ENCODE measurements around the gene FAM228B. TPM values are rescaled to one million over a fixed set of nuclear protein-coding genes. Genes with fewer than 3 reads are reported as not detected.

The FAM228B gene
- total RNA-seq, 1 donor from 2014 or later = 3.2 TPM

- Histone ChIP-seq H3K4me3 (ENCODE audit: low read depth, low read length) (no peak overlapping the region), H3K27me3 (ENCODE audit: control insufficient read depth, insufficient read depth, low read length) (no peaks in the 10 kb centered on the region), H3K36me3 (ENCODE audit: control insufficient read depth, insufficient read depth, low read length) (no peaks in the 10 kb centered on the region)
- no peak for TF ChIP-seq CTCF (IDR thresholded peaks at IDR 0.05; ENCODE audit: insufficient read depth, low read length, severe bottlenecking)
- no peak for FAIRE-seq
- DNase-seq (ENCODE audit: low read depth) = no peak
These were observed 2.2 kb upstream of the FAM228B start for GRCh38 chr2:24121066-24121465.

- Histone ChIP-seq H3K36me3 (ENCODE audit: control insufficient read depth, insufficient read depth, low read length) (no peaks in the 10 kb centered on the region), H3K27me3 (ENCODE audit: control insufficient read depth, insufficient read depth, low read length) (no peaks in the 10 kb centered on the region), H3K4me3 (ENCODE audit: low read depth, low read length) (no peak overlapping the region)
- FAIRE-seq (no peak), DNase-seq (ENCODE audit: low read depth) (no peak)
- TF ChIP-seq CTCF (IDR thresholded peaks at IDR 0.05; ENCODE audit: insufficient read depth, low read length, severe bottlenecking) = no peak
These were observed 1.8 kb upstream of the FAM228B start for GRCh38 chr2:24121469-24121868.

GRCh38 chr2:24122366-24123194, 689 bp upstream of the FAM228B start:
- no peak for TF ChIP-seq CTCF (IDR thresholded peaks at IDR 0.05; ENCODE audit: insufficient read depth, low read length, severe bottlenecking)
- Histone ChIP-seq H3K27me3 (ENCODE audit: control insufficient read depth, insufficient read depth, low read length) (no peaks in the 10 kb centered on the region), H3K36me3 (ENCODE audit: control insufficient read depth, insufficient read depth, low read length) (no peaks in the 10 kb centered on the region), H3K4me3 (ENCODE audit: low read depth, low read length) (peak overlapping the region; percentile 74)
- DNase-seq (ENCODE audit: low read depth) (no peak), FAIRE-seq (no peak)

GRCh38 chr2:24123922-24124580, 782 bp downstream of the FAM228B start:
- FAIRE-seq (no peak), DNase-seq (ENCODE audit: low read depth) (peak; percentile 34)
- H3K36me3 ChIP-seq (ENCODE audit: control insufficient read depth, insufficient read depth, low read length) = no peaks in the 10 kb centered on the region
- no peaks in the 10 kb centered on the region for H3K27me3 ChIP-seq (ENCODE audit: control insufficient read depth, insufficient read depth, low read length)
- TF ChIP-seq CTCF (IDR thresholded peaks at IDR 0.05; ENCODE audit: insufficient read depth, low read length, severe bottlenecking) = no peak
- peak overlapping the region; percentile 74 for H3K4me3 ChIP-seq (ENCODE audit: low read depth, low read length)

GRCh38 chr2:24125956-24126355, 2.7 kb downstream of the FAM228B start:
- Histone ChIP-seq H3K4me3 (ENCODE audit: low read depth, low read length) (no peak overlapping the region), H3K27me3 (ENCODE audit: control insufficient read depth, insufficient read depth, low read length) (no peaks in the 10 kb centered on the region), H3K36me3 (ENCODE audit: control insufficient read depth, insufficient read depth, low read length) (no peaks in the 10 kb centered on the region)
- no peak for FAIRE-seq
- no peak for DNase-seq (ENCODE audit: low read depth)
- no peak for TF ChIP-seq CTCF (IDR thresholded peaks at IDR 0.05; ENCODE audit: insufficient read depth, low read length, severe bottlenecking)
